ENCODE measurements around the gene CCDC57.

Gene CCDC57

DNA sequence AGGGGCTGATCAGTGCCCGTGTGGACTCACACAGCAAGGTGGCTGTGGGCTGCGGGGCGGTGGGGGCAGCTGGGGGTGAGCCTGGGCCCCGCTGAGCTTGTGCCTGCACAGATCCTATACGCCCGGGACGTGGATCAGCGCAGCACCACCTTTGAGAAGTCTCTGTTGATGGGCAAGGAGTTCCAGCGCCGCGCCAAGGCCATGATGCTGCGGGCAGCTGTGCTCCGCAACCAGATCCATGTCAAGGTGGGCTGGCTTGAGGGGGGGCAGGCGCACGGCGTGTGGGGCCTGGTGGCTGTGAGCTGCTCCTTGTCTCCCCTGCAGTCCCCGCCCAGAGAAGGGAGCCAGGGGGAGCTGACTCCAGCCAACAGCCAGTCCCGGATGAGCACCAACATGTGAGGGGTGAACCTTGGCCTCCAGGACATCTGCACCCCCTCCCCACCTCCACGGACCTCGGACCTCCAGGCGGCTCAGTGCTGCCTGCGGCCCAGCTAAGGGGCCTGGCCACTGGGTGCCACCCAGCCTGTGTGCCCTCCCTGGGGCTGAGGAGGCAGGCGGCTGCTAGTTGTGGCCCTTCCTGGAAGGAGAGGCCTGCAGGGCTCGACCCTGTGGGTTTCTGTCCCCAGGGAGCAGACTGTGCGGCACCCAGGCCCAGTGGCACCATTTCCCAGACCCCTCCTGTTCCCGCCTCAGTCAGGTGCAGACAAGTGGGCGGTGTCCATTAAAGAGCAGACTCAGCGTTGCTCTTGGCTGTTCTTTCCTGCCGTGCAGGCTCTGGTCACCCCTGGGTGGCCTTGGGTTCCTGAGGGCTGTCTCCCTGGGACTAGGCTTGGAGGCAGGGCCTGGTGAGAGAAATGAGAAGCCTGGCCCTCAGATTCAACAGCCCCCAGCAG is 155.7 kb downstream of the CCDC57 start:
- no peak for DNase-seq

DNA sequence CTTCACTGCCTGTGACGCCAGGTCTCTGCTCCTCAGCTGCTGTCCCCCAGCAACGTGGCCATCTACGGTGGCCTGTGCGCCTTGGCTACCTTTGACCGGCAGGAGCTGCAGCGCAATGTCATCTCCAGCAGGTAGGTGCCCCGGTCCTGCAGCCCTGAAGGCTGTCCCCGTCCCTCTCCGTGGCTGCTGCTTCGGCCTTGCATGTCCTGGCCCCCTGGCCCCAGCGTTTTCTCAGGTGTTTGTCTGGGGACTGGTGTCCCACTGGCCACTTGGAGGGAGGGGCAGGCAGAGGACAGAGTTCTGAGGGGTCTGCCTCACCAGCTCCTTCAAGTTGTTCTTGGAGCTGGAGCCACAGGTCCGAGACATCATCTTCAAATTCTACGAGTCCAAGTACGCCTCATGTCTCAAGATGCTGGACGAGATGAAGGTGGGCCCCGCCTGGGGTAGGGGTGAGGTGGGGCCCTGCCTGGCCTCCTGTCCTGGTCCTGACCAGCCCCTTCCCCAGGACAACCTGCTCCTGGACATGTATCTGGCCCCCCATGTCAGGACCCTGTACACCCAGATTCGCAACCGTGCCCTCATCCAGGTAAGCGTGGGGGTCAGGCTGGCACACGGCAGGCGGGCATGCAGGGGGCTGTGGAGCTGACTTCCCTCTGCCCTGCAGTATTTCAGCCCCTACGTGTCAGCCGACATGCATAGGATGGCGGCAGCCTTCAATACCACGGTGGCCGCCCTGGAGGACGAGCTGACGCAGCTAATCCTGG is 156.5 kb downstream of the CCDC57 start:
- no peak for DNase-seq

DNA sequence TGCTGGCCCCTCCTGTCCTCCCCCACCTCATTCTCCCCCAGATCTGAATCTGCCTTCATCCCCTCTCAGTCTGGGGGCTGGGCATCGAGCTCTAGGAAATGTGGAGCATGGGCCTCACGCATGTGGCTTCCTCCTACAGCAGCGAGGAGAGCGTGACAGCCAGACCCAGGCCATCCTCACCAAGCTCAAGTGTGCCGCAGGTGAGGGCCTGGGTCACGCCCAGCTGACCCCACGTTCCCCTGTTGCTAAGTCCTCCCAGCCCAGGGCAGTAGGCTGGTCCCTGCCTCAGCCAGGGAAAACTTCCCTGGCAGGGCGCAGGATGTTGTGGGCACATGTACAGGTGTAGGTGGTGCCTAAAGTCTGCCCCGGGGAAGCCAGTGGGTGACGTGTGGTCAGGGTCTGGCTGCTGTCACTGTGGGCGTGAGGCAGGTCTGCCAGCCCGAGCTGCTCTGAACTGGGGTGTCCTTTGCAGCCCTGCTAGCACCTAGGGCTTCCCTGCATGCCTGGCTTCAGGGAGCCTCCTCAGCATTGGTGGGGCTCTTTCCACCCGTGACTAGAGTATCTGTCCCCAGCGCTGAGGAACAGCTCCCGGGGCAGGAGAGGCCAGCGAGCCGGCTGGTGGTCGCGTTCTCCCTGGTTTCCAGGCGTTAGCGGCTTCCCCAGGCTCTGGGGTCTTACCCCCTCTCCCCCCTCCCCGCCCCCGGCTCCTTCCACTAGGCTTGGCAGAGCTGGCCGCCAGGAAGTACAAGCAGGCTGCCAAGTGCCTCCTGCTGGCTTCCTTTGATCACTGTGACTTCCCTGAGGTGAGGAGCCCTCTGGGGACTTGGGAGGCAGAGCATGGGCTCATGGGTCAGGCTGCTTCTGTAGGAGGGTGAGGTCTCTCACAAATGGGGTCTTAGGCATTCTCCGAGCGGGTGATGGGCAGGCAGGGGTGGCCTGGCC is 157.3 kb downstream of the CCDC57 start:
- DNase-seq, result no peak

DNA sequence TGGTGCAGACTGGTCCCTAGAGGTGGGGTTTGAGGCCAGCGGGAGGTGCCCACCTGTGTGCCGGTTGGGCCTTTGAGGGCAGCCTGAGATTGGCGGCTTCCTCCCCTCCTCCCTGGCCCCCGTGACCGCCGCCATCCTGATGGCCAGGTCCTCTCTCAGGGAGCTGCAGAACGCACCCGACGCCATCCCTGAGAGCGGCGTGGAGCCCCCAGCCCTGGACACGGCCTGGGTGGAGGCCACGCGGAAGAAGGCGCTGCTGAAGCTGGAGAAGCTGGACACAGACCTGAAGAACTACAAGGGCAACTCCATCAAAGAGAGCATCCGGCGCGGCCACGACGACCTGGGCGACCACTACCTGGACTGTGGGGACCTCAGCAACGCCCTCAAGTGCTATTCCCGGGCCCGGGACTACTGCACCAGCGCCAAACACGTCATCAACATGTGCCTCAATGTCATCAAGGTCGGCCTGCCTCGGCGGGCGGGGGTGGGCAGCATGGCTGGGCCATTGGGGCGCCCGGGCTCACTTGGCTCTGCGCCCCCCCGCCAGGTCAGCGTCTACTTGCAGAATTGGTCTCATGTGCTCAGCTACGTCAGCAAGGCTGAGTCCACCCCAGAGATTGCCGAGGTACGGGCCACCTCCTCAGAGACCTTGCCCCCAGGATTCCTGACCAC is 158.2 kb downstream of the CCDC57 start:
- DNase-seq, result no peak

DNA sequence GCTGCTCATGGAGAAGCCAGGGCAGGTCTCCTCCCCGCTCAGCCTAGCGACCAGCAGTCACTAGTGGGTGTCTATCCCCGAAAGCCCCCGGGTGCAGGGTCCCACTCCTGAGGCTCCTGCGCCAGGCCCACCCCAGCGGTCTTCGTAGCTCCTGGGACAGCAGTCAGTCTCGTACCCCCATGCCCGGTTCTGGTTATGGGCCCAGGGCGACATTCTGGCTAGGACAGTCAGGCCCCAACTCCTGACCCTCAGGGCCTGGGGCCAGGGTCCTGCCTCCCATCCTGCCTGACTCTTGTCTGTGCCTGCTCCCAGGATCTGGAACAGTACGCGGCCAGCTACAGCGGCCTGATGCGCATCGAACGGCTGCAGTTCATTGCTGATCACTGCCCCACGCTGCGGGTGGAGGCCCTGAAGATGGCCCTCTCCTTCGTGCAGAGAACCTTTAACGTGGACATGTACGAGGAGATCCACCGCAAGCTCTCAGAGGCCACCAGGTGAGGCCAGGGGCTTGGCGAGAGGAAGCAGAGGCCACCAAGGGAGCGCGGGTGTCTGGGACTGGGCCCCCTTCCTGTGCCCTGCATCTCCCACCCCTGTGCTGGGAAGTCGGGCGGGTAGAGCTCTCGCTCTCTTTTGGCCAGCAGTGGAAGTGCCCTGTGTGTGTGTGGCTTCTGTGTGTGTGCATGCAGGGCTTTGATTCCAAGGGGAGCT is 158.9 kb downstream of the CCDC57 start:
- no peak for DNase-seq

DNA sequence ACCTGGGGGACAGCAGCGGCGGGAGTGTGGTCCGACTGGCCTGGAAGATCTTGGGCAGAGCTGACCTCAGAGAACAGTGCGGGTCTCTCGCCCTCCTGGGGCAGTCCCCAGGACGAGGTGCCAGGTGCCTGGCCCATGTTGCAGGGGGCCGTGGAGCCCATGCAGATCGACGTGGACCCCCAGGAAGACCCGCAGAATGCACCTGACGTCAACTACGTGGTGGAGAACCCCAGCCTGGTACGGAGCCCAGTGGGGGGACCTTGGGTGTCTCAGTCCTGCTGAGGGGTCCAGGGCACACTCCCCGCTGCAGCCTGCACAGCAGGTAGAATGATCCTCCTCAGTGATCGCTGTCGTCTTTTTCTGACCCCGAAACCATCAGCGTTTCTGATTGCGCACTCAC is 159.5 kb downstream of the CCDC57 start:
- DNase-seq, result no peak

DNA sequence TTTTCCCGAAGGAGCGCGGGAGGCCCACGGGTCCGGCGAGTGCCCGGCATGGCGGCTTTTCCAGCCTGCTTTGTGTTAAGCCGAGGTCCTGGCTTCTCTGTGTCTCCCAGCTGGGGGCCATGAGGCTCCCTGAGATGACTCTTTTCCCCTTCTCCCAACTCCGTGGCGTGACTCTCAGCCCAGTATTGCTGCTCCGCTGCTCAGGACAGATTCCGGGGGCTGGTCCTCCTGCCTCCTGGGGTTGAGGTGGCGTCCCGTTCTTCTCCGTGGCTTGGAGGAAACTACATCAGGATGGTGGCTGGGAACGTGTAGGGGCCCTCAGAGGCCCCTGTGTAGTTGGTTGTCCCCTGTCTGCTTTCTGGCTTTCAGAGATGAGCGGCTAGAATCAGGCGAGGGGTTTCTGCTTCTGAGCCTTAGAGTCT is 160.0 kb downstream of the CCDC57 start:
- no peak for DNase-seq

DNA sequence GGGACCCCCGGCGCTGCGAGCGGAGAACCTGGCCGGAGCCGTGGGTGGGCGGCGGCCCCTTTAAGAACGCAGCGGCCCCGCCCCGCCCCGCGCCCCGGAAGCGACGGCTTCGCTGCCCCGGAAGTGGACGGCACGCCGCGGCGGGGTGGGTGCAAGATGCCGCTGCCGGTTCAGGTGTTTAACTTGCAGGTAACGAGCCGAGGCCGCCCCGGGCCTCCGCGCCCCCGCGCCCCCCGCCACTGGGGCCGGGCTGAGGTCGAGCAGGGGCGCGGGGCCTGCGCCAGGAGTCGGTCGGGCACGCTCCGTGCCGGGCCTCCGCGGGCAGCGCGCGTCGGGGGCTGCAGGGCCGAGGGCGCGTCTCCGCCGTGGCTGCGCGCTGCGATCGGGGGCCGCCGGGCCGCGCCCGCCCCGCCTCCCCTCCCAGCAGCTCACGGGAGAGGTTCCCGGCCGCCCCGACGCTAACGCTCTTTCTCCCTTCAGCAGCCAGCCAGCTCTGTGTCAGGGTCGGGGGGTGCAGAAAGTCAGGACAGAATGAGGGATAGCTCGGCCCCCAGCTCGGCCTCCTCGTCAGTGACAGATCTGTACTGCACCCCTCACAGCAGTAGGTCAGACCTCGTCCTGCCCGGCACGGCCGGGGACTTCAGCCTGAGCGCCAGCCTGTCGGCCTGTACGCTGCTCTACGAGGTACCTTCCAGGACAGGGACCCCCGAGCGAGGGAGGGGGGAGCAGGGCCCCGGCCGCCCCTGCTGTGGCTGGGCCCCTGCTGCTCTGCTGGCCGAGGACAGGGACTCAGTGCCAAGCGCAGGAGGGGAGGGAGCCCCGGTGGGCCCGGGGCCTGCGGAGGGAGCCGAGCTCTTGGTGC is 160.6 kb downstream of the CCDC57 start, which contains the start of the genes GPS1 and RFNG:
Gene GPS1, plus strand, starts transcription at position 123 of the 862 bp plus-strand sequence. Its CDS starts 34 bp downstream, at position 157.
Gene RFNG, minus strand, starts transcription at position 36 of the 862 bp plus-strand sequence. CDS start 45 bp downstream, outside the sequence.
- no peak for DNase-seq

Measured in NCI-H2029 treated with DMSO at 0.1 percent for 48 hours (cell line).